HCT116 (cell line): Measurements from ENCODE around the gene TBXAS1. TPM values are rescaled to one million over a fixed set of nuclear protein-coding genes. Genes with fewer than 3 reads are reported as not detected.

ENCODE experiments used
- ATAC-seq: fragments of 200-7000 bp; cut with Tn5 transposase; 2 replicates; pipeline ENCODE4 v1.9.1; 2020; ENCODE audit warnings: mild to moderate bottlenecking, moderate library complexity
- BruUV-seq: library from RNA; stranded (reverse); fragments of 400-500 nt; replicated peaks from 2 replicates; lab custom pipeline; 2021; lab: Mats Ljungman, UMichigan
- CTCF ChIA-PET: fragments of 300-600 bp; sonication (Branson Sonifier 250); formaldehyde crosslinking; loops from one replicate; lab custom pipeline; 2021; ENCODE audit warnings: antibody characterized with exemption; lab: Charles Lee
- POLR2A ChIA-PET: fragments of 300-600, 350-600 bp; sonication (Branson Sonifier 250); formaldehyde crosslinking; loops from one replicate; lab custom pipeline; 2021; ENCODE audit warnings: antibody characterized with exemption; lab: Charles Lee
- RAD21 ChIA-PET, 2 experiments: fragments of 300-600 bp; sonication (Branson Sonifier 250); formaldehyde crosslinking; loops; one replicate each; lab custom pipeline; 2023; ENCODE audit warnings: low total read pairs in 2 of 2; ENCODE audit not compliant: uncharacterized antibody in 2 of 2, unreplicated experiment in 2 of 2, low non-redundant PET in 1 of 2; lab: Charles Lee
- DNase-seq: peaks from one replicate; pipeline ENCODE4 v3.0.0-alpha.2; 2010; ENCODE audit warnings: low read depth, low spot score
- H2AFZ ChIP-seq: fragments of 200-600 bp; shearing (Covaris generic), sonication (generic); 2 replicates; pipeline ENCODE4 v1.6.1; 2017; ENCODE audit warnings: low read depth, mixed run types, mixed read lengths, antibody characterized with exemption, low read length; ENCODE audit not compliant: poor library complexity, severe bottlenecking
- H3K27ac ChIP-seq: 2 replicates; pipeline ENCODE4 v1.5.1; 2012; ENCODE audit warnings: low read depth, low read length
- H3K27me3 ChIP-seq: fragments of 200-600 bp; sonication (generic); 2 replicates; pipeline ENCODE4 v1.6.1; 2016; ENCODE audit warnings: mixed run types, low read length, mixed read lengths; ENCODE audit not compliant: insufficient read depth
- H3K36me3 ChIP-seq, 2 experiments: fragments of 200-500 bp in 1 of 2; fragments of 200-600 bp in 1 of 2; sonication (Bioruptor generic) in 1 of 2; sonication (generic) in 1 of 2; 2 replicates each; pipeline versions ENCODE4 v1.5.1 to v1.6.1; 2014 to 2016; ENCODE audit warnings: low read length in 2 of 2, inconsistent platforms in 1 of 2, mixed read lengths in 1 of 2, mixed run types in 1 of 2; ENCODE audit not compliant: insufficient read depth in 2 of 2, control insufficient read depth in 1 of 2
- H3K4me1 ChIP-seq, 2 experiments: fragments of 200-600 bp in 1 of 2; sonication (generic) in 1 of 2; 2 replicates each; pipeline versions ENCODE4 v1.5.1 to v1.6.1; 2012 to 2017; ENCODE audit warnings: low read length in 2 of 2, inconsistent platforms in 1 of 2, mild to moderate bottlenecking in 1 of 2, mixed read lengths in 1 of 2, mixed run types in 1 of 2, moderate library complexity in 1 of 2; ENCODE audit not compliant: insufficient read depth in 2 of 2, control insufficient read depth in 1 of 2
- H3K4me2 ChIP-seq: fragments of 200-600 bp; sonication (generic); 2 replicates; pipeline ENCODE4 v1.6.1; 2017; ENCODE audit warnings: mixed run types, low read length, mixed read lengths
- H3K4me3 ChIP-seq, 2 experiments: fragments of 200-600 bp in 1 of 2; sonication (generic) in 1 of 2; replicated peaks in 1 of 2; 2 replicates each; pipeline ENCODE4 v1.5.1; 2011 to 2016; ENCODE audit warnings: low read length in 2 of 2, control low read depth in 1 of 2, low read depth in 1 of 2, mild to moderate bottlenecking in 1 of 2, mixed read lengths in 1 of 2, mixed run types in 1 of 2
- H3K79me2 ChIP-seq: fragments of 200-600 bp; sonication (generic); 2 replicates; pipeline ENCODE4 v1.6.1; 2017; ENCODE audit warnings: mild to moderate bottlenecking, mixed run types, low read length, moderate library complexity, mixed read lengths; ENCODE audit not compliant: insufficient read depth
- H3K9ac ChIP-seq: fragments of 200-600 bp; sonication (generic); 2 replicates; pipeline ENCODE4 v1.6.1; 2016; ENCODE audit warnings: low read length, mixed read lengths
- H3K9me2 ChIP-seq: fragments of 200-600 bp; sonication (generic), shearing (Covaris generic); 2 replicates; pipeline ENCODE4 v1.6.1; 2017; ENCODE audit warnings: mixed run types, mild to moderate bottlenecking, moderate library complexity; ENCODE audit not compliant: insufficient read depth
- H3K9me3 ChIP-seq, 2 experiments: fragments of 200-500 bp in 1 of 2; fragments of 200-600 bp in 1 of 2; sonication (Bioruptor generic) in 1 of 2; sonication (generic) in 1 of 2; 2 replicates each; pipeline ENCODE4 v1.6.1; 2014 to 2017; ENCODE audit warnings: low read length in 2 of 2, mixed read lengths in 2 of 2, inconsistent platforms in 1 of 2, low read depth in 1 of 2, mild to moderate bottlenecking in 1 of 2, mixed run types in 1 of 2, moderate library complexity in 1 of 2; ENCODE audit not compliant: control insufficient read depth in 1 of 2, insufficient read depth in 1 of 2
- H4K20me1 ChIP-seq: fragments of 200-600 bp; sonication (generic), shearing (Covaris generic); 2 replicates; pipeline ENCODE4 v1.6.1; 2017; ENCODE audit warnings: mixed run types, mild to moderate bottlenecking, moderate library complexity; ENCODE audit not compliant: insufficient read depth
- ATF3 ChIP-seq: IDR thresholded peaks from 2 replicates; pipeline ENCODE4 v1.6.1; 2012
- CBX3 ChIP-seq: IDR thresholded peaks from 2 replicates; pipeline ENCODE4 v1.6.1; 2012; ENCODE audit warnings: low read depth
- CEBPB ChIP-seq: IDR thresholded peaks from 2 replicates; pipeline ENCODE4 v1.6.1; 2012; ENCODE audit warnings: low read depth
- CTCF ChIP-seq, 3 experiments: fragments of 200-600 bp in 1 of 3; sonication (generic) in 1 of 3; IDR thresholded peaks in 2 of 3; conservative IDR thresholded peaks in 1 of 3; 2 replicates each; pipeline ENCODE4 v1.5.1; 2012 to 2017; ENCODE audit warnings: low read depth in 2 of 3, low read length in 2 of 3, antibody characterized with exemption in 1 of 3, borderline replicate concordance in 1 of 3, control low read depth in 1 of 3, mild to moderate bottlenecking in 1 of 3, mixed read lengths in 1 of 3, mixed run types in 1 of 3, moderate library complexity in 1 of 3; ENCODE audit not compliant: insufficient read depth in 1 of 3
- EZH2 ChIP-seq: fragments of 200-600 bp; sonication (generic); IDR thresholded peaks from 2 replicates; pipeline ENCODE4 v1.6.1; 2017; ENCODE audit warnings: antibody characterized with exemption, mixed run types
- EZH2phosphoT487 ChIP-seq: fragments of 200-600 bp; IDR thresholded peaks from 2 replicates; pipeline ENCODE4 v1.6.1; 2018; ENCODE audit warnings: antibody characterized with exemption, borderline replicate concordance
- FOSL1 ChIP-seq: IDR thresholded peaks from 2 replicates; pipeline ENCODE4 v1.6.1; 2012; ENCODE audit warnings: low read depth
- POLR2AphosphoS5 ChIP-seq: IDR thresholded peaks from 2 replicates; pipeline ENCODE4 v1.6.1; 2011; ENCODE audit warnings: mild to moderate bottlenecking, low read depth, low read length, moderate library complexity
- REST ChIP-seq: IDR thresholded peaks from 2 replicates; pipeline ENCODE4 v1.6.1; 2012; ENCODE audit warnings: low read depth
- SIN3A ChIP-seq: IDR thresholded peaks from 2 replicates; pipeline ENCODE4 v1.6.1; 2012; ENCODE audit warnings: low read depth
- SP1 ChIP-seq: IDR thresholded peaks from 2 replicates; pipeline ENCODE4 v1.6.1; 2012; ENCODE audit warnings: low read depth
- SRF ChIP-seq: IDR thresholded peaks from 2 replicates; pipeline ENCODE4 v1.6.1; 2012; ENCODE audit warnings: low read depth
- TCF7L2 ChIP-seq: IDR thresholded peaks from 2 replicates; pipeline ENCODE4 v1.7.0; 2011; ENCODE audit warnings: borderline replicate concordance, inconsistent platforms; ENCODE audit not compliant: insufficient read depth, insufficient read length; ENCODE audit errors: extremely low read depth
- YY1 ChIP-seq: IDR thresholded peaks from 2 replicates; pipeline ENCODE4 v1.6.1; 2011; ENCODE audit warnings: low read length, low read depth, moderate library complexity, mild to moderate bottlenecking; ENCODE audit not compliant: insufficient replicate concordance; ENCODE audit errors: extremely low read depth
- ZBTB33 ChIP-seq: IDR thresholded peaks from 2 replicates; pipeline ENCODE4 v1.6.1; 2011; ENCODE audit warnings: mild to moderate bottlenecking, low read length, moderate library complexity; ENCODE audit not compliant: insufficient replicate concordance; ENCODE audit errors: extremely low read depth
- ZFX ChIP-seq: fragments of 450-650 bp; IDR thresholded peaks from 2 replicates; pipeline ENCODE4 v1.6.1; 2017
- ZNF274 ChIP-seq: fragments of 200-500 bp; sonication (Bioruptor generic); IDR thresholded peaks from 2 replicates; pipeline ENCODE4 v1.6.1; 2014; ENCODE audit warnings: mild to moderate bottlenecking, low read depth, low read length, inconsistent platforms
- intact Hi-C: fragments of 100-400 bp; cut with micrococcal nuclease; formaldehyde crosslinking; loops from 2 replicates; pipeline ENCODE4 v1.10.0; 2022
- total RNA-seq: library from RNA; stranded (reverse); gene quantifications from one replicate; pipeline ENCODE4 v1.2.1, GENCODE V29; 2021; ENCODE audit not compliant: unreplicated experiment

TBXAS1 gene
- total RNA-seq, 1 experiment from 2014 or later, result 1.4 TPM

- no peak overlapping the region for H3K9ac ChIP-seq
- peaks cover 2 to 9% of the 10 kb centered on the region in 2 experiments; a peak in 2 of 4 replicates for H3K4me1 ChIP-seq
- TF ChIP-seq SP1, result no peak
- TF ChIP-seq CEBPB, result no peak
- no peak for TF ChIP-seq CTCF (IDR thresholded peaks at IDR 0.05 in 2 of 3, conservative IDR thresholded peaks at IDR 0.05 in 1 of 3; ENCODE audit: borderline replicate concordance in 1 of 3, insufficient read depth in 1 of 3, low read depth in 2 of 3, low read length in 2 of 3)
- TF ChIP-seq SIN3A, result no peak
- TF ChIP-seq FOSL1, result no peak
- no peak for TF ChIP-seq REST
- TF ChIP-seq ZBTB33, result no peak
- no peak for TF ChIP-seq EZH2phosphoT487
- TF ChIP-seq SRF, result no peak
- no peak for TF ChIP-seq TCF7L2
- no peak for TF ChIP-seq ZFX
- no peak for TF ChIP-seq YY1
- no peak for TF ChIP-seq EZH2
- no peak for TF ChIP-seq CBX3
- no peak for TF ChIP-seq ZNF274
- no peak for TF ChIP-seq POLR2AphosphoS5
- no peak for TF ChIP-seq ATF3
- no peaks in the 10 kb centered on the region for H3K9me3 ChIP-seq
- POLR2A ChIA-PET, result no interaction called here
- no peak overlapping the region for H3K4me2 ChIP-seq
- no peaks in the 10 kb centered on the region for H3K36me3 ChIP-seq
- intact Hi-C loops, result no loop called here
- no peaks in the 10 kb centered on the region for H3K27me3 ChIP-seq
- RAD21 ChIA-PET, result no interaction called here
- no peak overlapping the region for H3K27ac ChIP-seq
- no TSS peak for BruUV-seq
- ATAC-seq, result no peak; the same call in 1 of the 2 replicates
- no peaks in the 10 kb centered on the region for H4K20me1 ChIP-seq
- CTCF ChIA-PET, result no interaction called here
- H3K79me2 ChIP-seq, result no peaks in the 10 kb centered on the region
- no peak for DNase-seq
- H3K4me3 ChIP-seq, result no peak overlapping the region
- H3K9me2 ChIP-seq, result no peaks in the 10 kb centered on the region
- no peak overlapping the region for H2AFZ ChIP-seq
Measured at GRCh38 chr7:140036224-140036962, 207.3 kb downstream of the TBXAS1 start.
